Ishikawa (cell line): Measurements from ENCODE around the gene TSC22D4.

Source experiments
- CEBPB ChIP-seq: IDR thresholded peaks from 2 replicates; pipeline ENCODE4 v1.6.1; 2012
- CREB1 ChIP-seq: IDR thresholded peaks from 2 replicates; pipeline ENCODE4 v1.6.1; 2012; ENCODE audit warnings: low read depth
- EGR1 ChIP-seq: IDR thresholded peaks from 2 replicates; pipeline ENCODE4 v1.6.1; 2012
- EP300 ChIP-seq: IDR thresholded peaks from 2 replicates; pipeline ENCODE4 v1.6.1; 2012; ENCODE audit warnings: borderline replicate concordance
- FOXM1 ChIP-seq: IDR thresholded peaks from 2 replicates; pipeline ENCODE4 v1.6.1; 2012; ENCODE audit warnings: low read depth, borderline replicate concordance
- NFIC ChIP-seq: IDR thresholded peaks from 2 replicates; pipeline ENCODE4 v1.6.1; 2012
- RAD21 ChIP-seq: IDR thresholded peaks from 2 replicates; pipeline ENCODE4 v1.6.1; 2012; ENCODE audit warnings: low read depth
- TAF1 ChIP-seq: IDR thresholded peaks from 2 replicates; pipeline ENCODE4 v1.6.1; 2012; ENCODE audit warnings: low read depth, mild to moderate bottlenecking
- TCF12 ChIP-seq: IDR thresholded peaks from 2 replicates; pipeline ENCODE4 v1.6.1; 2012; ENCODE audit warnings: low read depth
- TEAD4 ChIP-seq: IDR thresholded peaks from 2 replicates; pipeline ENCODE4 v1.6.1; 2012
- USF1 ChIP-seq: IDR thresholded peaks from 2 replicates; pipeline ENCODE4 v1.6.1; 2012
- YY1 ChIP-seq: IDR thresholded peaks from 2 replicates; pipeline ENCODE4 v1.6.1; 2012; ENCODE audit warnings: low read depth
- ZBTB7A ChIP-seq: IDR thresholded peaks from 2 replicates; pipeline ENCODE4 v1.6.1; 2012; ENCODE audit warnings: low read depth
- TF ChIP-seq, protein P1 (sequence below): IDR thresholded peaks from 2 replicates; pipeline ENCODE4 v1.6.1; 2012; ENCODE audit warnings: low read depth, mild to moderate bottlenecking
- TF ChIP-seq, protein P2 (sequence below): IDR thresholded peaks from 2 replicates; pipeline ENCODE4 v1.6.1; 2012

The TSC22D4 gene

GRCh38 chr7:100482728-100483089, 3.7 kb upstream of the TSC22D4 start:
- TF ChIP-seq, protein P1, sequence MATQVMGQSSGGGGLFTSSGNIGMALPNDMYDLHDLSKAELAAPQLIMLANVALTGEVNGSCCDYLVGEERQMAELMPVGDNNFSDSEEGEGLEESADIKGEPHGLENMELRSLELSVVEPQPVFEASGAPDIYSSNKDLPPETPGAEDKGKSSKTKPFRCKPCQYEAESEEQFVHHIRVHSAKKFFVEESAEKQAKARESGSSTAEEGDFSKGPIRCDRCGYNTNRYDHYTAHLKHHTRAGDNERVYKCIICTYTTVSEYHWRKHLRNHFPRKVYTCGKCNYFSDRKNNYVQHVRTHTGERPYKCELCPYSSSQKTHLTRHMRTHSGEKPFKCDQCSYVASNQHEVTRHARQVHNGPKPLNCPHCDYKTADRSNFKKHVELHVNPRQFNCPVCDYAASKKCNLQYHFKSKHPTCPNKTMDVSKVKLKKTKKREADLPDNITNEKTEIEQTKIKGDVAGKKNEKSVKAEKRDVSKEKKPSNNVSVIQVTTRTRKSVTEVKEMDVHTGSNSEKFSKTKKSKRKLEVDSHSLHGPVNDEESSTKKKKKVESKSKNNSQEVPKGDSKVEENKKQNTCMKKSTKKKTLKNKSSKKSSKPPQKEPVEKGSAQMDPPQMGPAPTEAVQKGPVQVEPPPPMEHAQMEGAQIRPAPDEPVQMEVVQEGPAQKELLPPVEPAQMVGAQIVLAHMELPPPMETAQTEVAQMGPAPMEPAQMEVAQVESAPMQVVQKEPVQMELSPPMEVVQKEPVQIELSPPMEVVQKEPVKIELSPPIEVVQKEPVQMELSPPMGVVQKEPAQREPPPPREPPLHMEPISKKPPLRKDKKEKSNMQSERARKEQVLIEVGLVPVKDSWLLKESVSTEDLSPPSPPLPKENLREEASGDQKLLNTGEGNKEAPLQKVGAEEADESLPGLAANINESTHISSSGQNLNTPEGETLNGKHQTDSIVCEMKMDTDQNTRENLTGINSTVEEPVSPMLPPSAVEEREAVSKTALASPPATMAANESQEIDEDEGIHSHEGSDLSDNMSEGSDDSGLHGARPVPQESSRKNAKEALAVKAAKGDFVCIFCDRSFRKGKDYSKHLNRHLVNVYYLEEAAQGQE, result no peak
- no peak for TF ChIP-seq FOXM1
- no peak for TF ChIP-seq USF1
- TF ChIP-seq TAF1, result no peak
- TF ChIP-seq TCF12, result no peak
- TF ChIP-seq RAD21, result no peak
- TF ChIP-seq ZBTB7A, result no peak
- TF ChIP-seq, protein P2, sequence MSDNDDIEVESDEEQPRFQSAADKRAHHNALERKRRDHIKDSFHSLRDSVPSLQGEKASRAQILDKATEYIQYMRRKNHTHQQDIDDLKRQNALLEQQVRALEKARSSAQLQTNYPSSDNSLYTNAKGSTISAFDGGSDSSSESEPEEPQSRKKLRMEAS, result no peak
- TF ChIP-seq NFIC, result no peak
- no peak for TF ChIP-seq TEAD4
- TF ChIP-seq CREB1, result no peak
- TF ChIP-seq EP300, result no peak
- no peak for TF ChIP-seq YY1
- no peak for TF ChIP-seq CEBPB

DNA sequence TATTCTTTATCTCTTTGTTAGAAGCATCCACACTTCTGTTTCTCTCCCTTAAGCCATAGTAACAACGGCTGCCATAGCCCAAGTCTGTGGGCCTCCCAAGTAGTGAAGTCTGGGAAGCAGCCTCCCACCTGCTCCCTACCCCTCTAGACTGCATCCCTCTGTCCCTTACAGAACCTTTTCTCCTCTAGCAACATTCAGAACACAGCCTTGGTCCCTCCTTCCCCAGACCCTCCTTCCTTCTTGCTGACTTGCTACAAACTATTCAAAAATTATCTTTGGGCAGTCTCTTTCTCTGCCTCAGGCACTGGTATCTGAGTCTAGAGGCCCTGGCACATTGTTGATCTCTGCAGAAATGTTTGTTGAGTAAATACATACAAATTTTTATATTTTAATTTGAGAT, 2.5 kb upstream of the TSC22D4 start:
- TF ChIP-seq FOXM1, result no peak
- TF ChIP-seq CREB1, result no peak
- TF ChIP-seq, protein P2, result no peak
- TF ChIP-seq EGR1, result no peak
- no peak for TF ChIP-seq YY1
- no peak for TF ChIP-seq RAD21
- TF ChIP-seq TAF1, result no peak
- TF ChIP-seq TEAD4, result no peak
- no peak for TF ChIP-seq TCF12
- no peak for TF ChIP-seq EP300
- TF ChIP-seq, protein P1, result no peak
- TF ChIP-seq ZBTB7A, result no peak
- no peak for TF ChIP-seq USF1
- TF ChIP-seq NFIC, result no peak

DNA sequence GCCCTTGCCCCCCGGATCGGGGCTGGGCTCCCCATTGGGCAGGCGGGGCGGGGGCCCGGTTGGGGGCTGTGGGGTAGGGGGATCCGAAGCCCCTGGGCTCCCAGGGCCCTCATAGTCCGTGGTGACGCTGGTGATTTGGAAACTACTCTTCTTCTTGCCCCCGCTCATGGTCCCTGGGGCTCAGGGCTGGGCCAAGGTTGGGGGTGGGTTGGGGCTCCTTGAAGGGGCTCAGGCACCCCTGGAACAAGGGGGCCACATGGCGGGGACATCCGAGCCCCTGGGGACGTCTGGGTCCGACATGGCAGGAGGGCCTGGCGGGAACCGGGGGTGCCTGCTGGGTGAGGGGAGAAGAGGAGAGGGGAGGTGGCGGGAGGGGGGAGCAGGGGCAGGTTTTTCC, 1.1 kb downstream of the TSC22D4 start:
- TF ChIP-seq TCF12 (no peak), TAF1 (no peak), CEBPB (no peak), CREB1 (no peak)
- TF ChIP-seq, protein P1, result no peak

GRCh38 chr7:100476903-100477870, 1.8 kb downstream of the TSC22D4 start:
- TF ChIP-seq FOXM1 (no peak), TEAD4 (no peak), EGR1 (no peak), CREB1 (no peak), ZBTB7A (no peak), TCF12 (no peak), YY1 (no peak), RAD21 (no peak)
- TF ChIP-seq, protein P2, result no peak
- TF ChIP-seq, protein P1, result no peak
